Measurements from ENCODE around the gene KRT20.
A peak's percentile ranks its signal among the peaks of the same experiment; 100 is the strongest.
"Not testable (repeated sequence)": the region's sequence is repeated elsewhere in the genome, so short reads cannot be mapped to it uniquely, and the experiment has no call there.

The KRT20 gene

GRCh38 chr17:40896916-40897455, 11.9 kb upstream of the KRT20 start:
- DNase-seq: no peak

GRCh38 chr17:40895106-40895730, 10.2 kb upstream of the KRT20 start:
- no peak for DNase-seq

GRCh38 chr17:40888196-40888720, 3.2 kb upstream of the KRT20 start:
- DNase-seq: no peak

- no peak for DNase-seq
These were observed 1.0 kb upstream of the KRT20 start for GRCh38 chr17:40886090-40886489.

GRCh38 chr17:40883626-40884334, 1.3 kb downstream of the KRT20 start:
- no peak for DNase-seq

GRCh38 chr17:40883031-40883430, 2.0 kb downstream of the KRT20 start:
- no peak for DNase-seq

GRCh38 chr17:40879026-40879425, 6.0 kb downstream of the KRT20 start:
- no peak for DNase-seq

- no peak for DNase-seq
These were observed 7.0 kb downstream of the KRT20 start for GRCh38 chr17:40878044-40878443.

GRCh38 chr17:40873801-40874200, 11.2 kb downstream of the KRT20 start:
- DNase-seq: no peak

- no peak for DNase-seq
These were observed 11.8 kb downstream of the KRT20 start for GRCh38 chr17:40873255-40873654.

GRCh38 chr17:40872416-40872815, 12.6 kb downstream of the KRT20 start:
- DNase-seq: no peak

- no peak for DNase-seq
These were observed 13.7 kb downstream of the KRT20 start for GRCh38 chr17:40871316-40871715.

GRCh38 chr17:40870136-40870535, 14.9 kb downstream of the KRT20 start:
- DNase-seq: no peak

- DNase-seq: no peak
These were observed 18.2 kb downstream of the KRT20 start, which contains the start of gene KRT12 for GRCh38 chr17:40866838-40867237. KRT12 (minus strand) TSS chr17:40867223; CDS start chr17:40867186, 37 bp downstream.

GRCh38 chr17:40864661-40865390, 20.2 kb downstream of the KRT20 start:
- DNase-seq: no peak

- DNase-seq: no peak
These were observed 21.9 kb downstream of the KRT20 start for GRCh38 chr17:40862985-40863733.

- DNase-seq: no peak
These were observed 25.5 kb downstream of the KRT20 start for GRCh38 chr17:40859536-40859935.

GRCh38 chr17:40858667-40859066, 26.4 kb downstream of the KRT20 start:
- not testable (repeated sequence) for DNase-seq

GRCh38 chr17:40857535-40857934, 27.5 kb downstream of the KRT20 start:
- DNase-seq: no peak

- DNase-seq: peak; percentile 17 to 26
These were observed 30.7 kb downstream of the KRT20 start for GRCh38 chr17:40854175-40854814.

GRCh38 chr17:40852364-40852763, 32.7 kb downstream of the KRT20 start:
- no peak for DNase-seq

Data from AML-193 (cell line).